ENCODE data around the gene ADAM12.

GRCh38 chr10:126336801-126337200, 51.5 kb downstream of the ADAM12 start:
- TF ChIP-seq CTCF (IDR thresholded peaks at IDR 0.05; ENCODE audit: borderline replicate concordance, extremely low read depth, low read length, poor library complexity, severe bottlenecking) (no peak), EZH2 (IDR thresholded peaks at IDR 0.05; ENCODE audit: borderline replicate concordance, low read depth, low read length, severe bottlenecking) (no peak)
